Measurements from ENCODE around the gene FAM227B. TPM values are rescaled to one million over a fixed set of nuclear protein-coding genes. Genes with fewer than 3 reads are reported as not detected.

FAM227B gene
- total RNA-seq, 6 experiments from 2014 or later, result 4.3 to 7.5 (median 5.7) TPM

DNA sequence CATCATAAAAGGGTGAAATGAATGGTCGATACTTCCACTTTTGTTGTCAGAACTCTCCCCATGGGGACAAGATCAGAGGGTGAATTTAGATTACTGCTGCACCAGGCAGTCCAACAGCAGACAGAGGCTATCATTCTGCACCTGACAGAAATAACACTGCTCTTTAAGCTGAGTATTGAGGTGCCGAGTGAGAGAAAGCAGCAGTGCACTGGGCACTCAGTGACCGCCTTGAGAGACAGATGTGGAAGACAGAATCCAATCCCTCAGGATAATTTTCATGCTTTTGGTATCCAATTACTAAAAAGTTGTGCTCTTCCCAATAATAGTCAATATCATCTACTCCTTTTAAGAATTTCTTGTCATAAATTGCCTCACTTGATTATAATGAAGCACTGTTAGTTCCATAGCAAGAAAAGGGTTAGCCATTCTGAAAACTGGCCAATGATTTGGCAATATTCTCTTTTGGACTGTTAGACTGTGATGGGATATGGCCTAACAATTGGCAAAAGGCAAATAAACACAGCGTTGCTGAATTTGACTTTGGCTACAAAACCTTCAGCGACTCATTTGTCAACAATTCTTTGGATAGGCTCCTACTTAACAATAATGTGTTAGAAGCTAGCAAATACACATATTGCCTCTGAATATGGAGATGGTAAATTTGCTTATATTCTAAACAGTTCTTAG, 192.1 kb downstream of the FAM227B start:
- no peak for TF ChIP-seq CTCF (IDR thresholded peaks at IDR 0.05)
- peak overlapping the region; percentile 35; the same call in 1 of the 2 replicates for H3K4me3 Mint-ChIP-seq
- no peak overlapping the region for H3K27ac Mint-ChIP-seq
- no peaks in the 10 kb centered on the region for H3K27me3 Mint-ChIP-seq (ENCODE audit: insufficient read depth)
- peak; percentile 43 for DNase-seq
- peaks cover 47% of the 10 kb centered on the region for H3K36me3 Mint-ChIP-seq (ENCODE audit: low read depth)
- peaks cover 59% of the 10 kb centered on the region for H3K4me1 Mint-ChIP-seq (ENCODE audit: low read depth)
- H3K9me3 Mint-ChIP-seq, result no peaks in the 10 kb centered on the region; the same call in 1 of the 2 replicates

- Mint-ChIP-seq H3K36me3 (ENCODE audit: low read depth) (peaks cover 45% of the 10 kb centered on the region), H3K4me1 (ENCODE audit: low read depth) (peaks cover 58% of the 10 kb centered on the region), H3K9me3 (no peaks in the 10 kb centered on the region; the same call in 1 of the 2 replicates), H3K27me3 (ENCODE audit: insufficient read depth) (no peaks in the 10 kb centered on the region), H3K4me3 (peak overlapping the region; percentile 51; the same call in 1 of the 2 replicates), H3K27ac (peak overlapping the region; percentile 20; the same call in 1 of the 2 replicates)
- TF ChIP-seq CTCF (IDR thresholded peaks at IDR 0.05), result no peak
- DNase-seq, result no peak
Measured at GRCh38 chr15:49427372-49427771, 193.2 kb downstream of the FAM227B start.

GRCh38 chr15:49424954-49425353, 195.7 kb downstream of the FAM227B start:
- no peak overlapping the region for H3K4me3 Mint-ChIP-seq
- H3K36me3 Mint-ChIP-seq (ENCODE audit: low read depth), result peaks cover 28% of the 10 kb centered on the region
- no peak for TF ChIP-seq CTCF (IDR thresholded peaks at IDR 0.05)
- no peaks in the 10 kb centered on the region; the same call in 1 of the 2 replicates for H3K27me3 Mint-ChIP-seq (ENCODE audit: insufficient read depth)
- DNase-seq, result no peak
- H3K27ac Mint-ChIP-seq, result peak overlapping the region; percentile 64
- H3K9me3 Mint-ChIP-seq, result no peaks in the 10 kb centered on the region; the same call in none of the 2 replicates
- H3K4me1 Mint-ChIP-seq (ENCODE audit: low read depth), result peaks cover 38% of the 10 kb centered on the region

DNA sequence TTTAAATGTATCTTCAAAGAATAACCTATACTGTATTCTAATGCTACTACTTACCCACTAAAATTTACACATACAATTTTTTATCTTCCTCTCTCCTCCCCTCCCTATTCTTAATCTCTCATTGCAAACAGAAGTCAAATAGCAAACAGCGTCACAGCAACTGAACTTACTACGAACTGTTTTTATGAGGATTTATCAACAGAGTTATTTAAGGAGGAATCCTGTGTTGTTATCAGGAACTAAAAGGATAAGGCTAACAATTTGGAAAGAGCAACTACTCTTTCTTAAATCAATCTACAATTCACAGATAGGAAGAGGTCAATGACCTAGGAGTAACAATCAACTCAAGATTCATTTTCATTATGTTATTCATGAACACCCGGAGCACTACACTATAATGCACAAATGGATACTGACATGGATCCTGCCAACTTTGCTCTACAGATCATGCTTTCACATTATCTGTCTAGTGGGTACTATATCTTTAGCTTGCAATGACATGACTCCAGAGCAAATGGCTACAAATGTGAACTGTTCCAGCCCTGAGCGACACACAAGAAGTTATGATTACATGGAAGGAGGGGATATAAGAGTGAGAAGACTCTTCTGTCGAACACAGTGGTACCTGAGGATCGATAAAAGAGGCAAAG, 196.6 kb downstream of the FAM227B start:
- Mint-ChIP-seq H3K9me3 (no peaks in the 10 kb centered on the region; the same call in none of the 2 replicates), H3K27ac (no peak overlapping the region), H3K4me1 (ENCODE audit: low read depth) (peaks cover 30% of the 10 kb centered on the region), H3K4me3 (no peak overlapping the region), H3K27me3 (ENCODE audit: insufficient read depth) (no peaks in the 10 kb centered on the region; the same call in 1 of the 2 replicates), H3K36me3 (ENCODE audit: low read depth) (peaks cover 22% of the 10 kb centered on the region)
- no peak for DNase-seq
- TF ChIP-seq CTCF (IDR thresholded peaks at IDR 0.05), result no peak

DNA sequence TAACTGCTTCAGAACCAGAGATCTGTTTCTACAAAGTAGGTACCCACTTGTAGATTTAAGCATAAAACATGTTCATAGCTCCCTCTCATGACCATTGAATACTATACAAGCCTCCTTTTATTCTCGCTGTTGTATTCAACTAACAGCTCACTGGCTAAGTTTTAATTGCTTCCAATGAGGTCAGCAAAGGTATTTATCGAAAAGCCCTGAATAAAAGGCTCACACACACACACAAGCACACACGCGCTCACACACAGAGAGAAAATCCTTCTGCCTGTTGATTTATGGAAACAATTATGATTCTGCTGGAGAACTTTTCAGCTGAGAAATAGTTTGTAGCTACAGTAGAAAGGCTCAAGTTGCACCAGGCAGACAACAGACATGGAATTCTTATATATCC, 197.6 kb downstream of the FAM227B start, which contains the start of gene FGF7:
Gene FGF7 (plus strand): TSS at position 222 of the 400 bp plus-strand sequence. CDS start 1,056 bp downstream, outside the sequence.
- Mint-ChIP-seq H3K4me3 (peak within 1 kb of the TSS; percentile 37; the same call in 1 of the 2 replicates), H3K27me3 (ENCODE audit: insufficient read depth) (no peaks in the 10 kb centered on the region; the same call in 1 of the 2 replicates), H3K27ac (no peak within 1 kb of the TSS), H3K36me3 (ENCODE audit: low read depth) (peaks cover 13% of the 10 kb centered on the region), H3K4me1 (ENCODE audit: low read depth) (peaks cover 30% of the 10 kb centered on the region), H3K9me3 (no peaks in the 10 kb centered on the region; the same call in none of the 2 replicates)
- TF ChIP-seq CTCF (IDR thresholded peaks at IDR 0.05), result no peak; the same call in 1 of the 2 replicates
- DNase-seq, result peak; percentile 47

All from HFFc6 (cell line).